ENCODE results near the gene XAGE3.
"Not testable (repeated sequence)": the region's sequence is repeated elsewhere in the genome, so short reads cannot be mapped to it uniquely, and the experiment has no call there.

XAGE3 gene

GRCh38 chrX:52843619-52844018 is 24.3 kb downstream of the XAGE3 start:
- DNase-seq (ENCODE audit: low read depth, low spot score): not testable (repeated sequence)

- DNase-seq (ENCODE audit: low read depth, low spot score): no peak
These were observed 28.7 kb downstream of the XAGE3 start for GRCh38 chrX:52839137-52839536.

- DNase-seq (ENCODE audit: low read depth, low spot score): no peak
These were observed 37.3 kb downstream of the XAGE3 start for GRCh38 chrX:52830551-52830950.

- no peak for DNase-seq (ENCODE audit: low read depth, low spot score)
These were observed 43.3 kb downstream of the XAGE3 start for GRCh38 chrX:52824608-52825007.

GRCh38 chrX:52821079-52821760 is 46.7 kb downstream of the XAGE3 start:
- DNase-seq (ENCODE audit: low read depth, low spot score): no peak

- no peak for DNase-seq (ENCODE audit: low read depth, low spot score)
These were observed 48.1 kb downstream of the XAGE3 start for GRCh38 chrX:52819788-52820187.
